NCI-H446 (cell line): Measurements from ENCODE around the gene FAM168B.
"Not testable (repeated sequence)": the region's sequence is repeated elsewhere in the genome, so short reads cannot be mapped to it uniquely, and the experiment has no call there.

Experiments used
- DNase-seq, 2 experiments: peaks; one replicate each; lab custom pipeline; 2025; lab: John Stamatoyannopoulos, UW

FAM168B gene

GRCh38 chr2:131094463-131095281 lies 1.4 kb upstream of the FAM168B start:
- peak in 1 of 2 experiments; percentile 53 for DNase-seq

GRCh38 chr2:131093696-131094462 lies 619 bp upstream of the FAM168B start:
- DNase-seq = peak; percentile 57 to 80

- no peak for DNase-seq
Observed at GRCh38 chr2:131092458-131093005, 728 bp downstream of the FAM168B start.

DNA sequence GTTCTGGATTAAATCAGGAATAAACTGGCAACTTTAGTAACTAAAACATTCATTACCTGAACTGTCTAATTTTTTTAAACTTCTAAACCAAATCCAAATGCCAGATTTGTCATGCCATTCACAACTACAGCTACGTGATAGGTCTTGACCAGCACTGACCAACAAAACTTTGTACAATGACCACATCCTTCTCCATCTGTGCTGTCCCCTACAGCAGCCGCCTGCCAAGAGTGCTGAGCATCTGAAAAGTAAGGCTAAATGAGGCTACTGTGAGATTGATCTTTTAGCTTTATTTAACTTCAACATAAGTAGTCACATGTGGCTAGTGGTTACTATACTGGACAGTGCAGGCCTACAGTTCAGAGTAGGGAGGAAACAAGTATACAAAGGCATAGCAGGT lies 7.6 kb downstream of the FAM168B start:
- DNase-seq = no peak

- no peak for DNase-seq
Observed at GRCh38 chr2:131081190-131081589, 12.1 kb downstream of the FAM168B start.

GRCh38 chr2:131079931-131080330 lies 13.3 kb downstream of the FAM168B start:
- DNase-seq = not testable (repeated sequence)

DNA sequence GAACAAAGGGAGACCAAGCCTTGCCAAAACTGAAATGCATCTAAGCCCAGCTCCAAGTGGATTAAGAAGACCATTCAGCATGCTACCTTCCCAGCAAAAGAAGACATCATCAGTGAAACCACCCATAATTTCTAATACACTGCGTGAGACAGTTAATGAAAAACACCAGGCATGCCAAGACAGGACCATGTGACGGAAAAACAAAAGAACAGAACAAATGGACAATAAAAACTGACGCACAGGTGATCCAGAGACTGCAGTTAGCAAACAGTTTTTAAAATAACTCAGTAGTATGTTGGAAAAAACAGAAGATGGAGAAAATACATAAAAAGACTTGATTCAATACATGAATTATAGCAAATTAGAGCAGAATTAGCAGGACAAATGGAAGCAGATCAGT lies 15.3 kb downstream of the FAM168B start:
- DNase-seq = no peak

DNA sequence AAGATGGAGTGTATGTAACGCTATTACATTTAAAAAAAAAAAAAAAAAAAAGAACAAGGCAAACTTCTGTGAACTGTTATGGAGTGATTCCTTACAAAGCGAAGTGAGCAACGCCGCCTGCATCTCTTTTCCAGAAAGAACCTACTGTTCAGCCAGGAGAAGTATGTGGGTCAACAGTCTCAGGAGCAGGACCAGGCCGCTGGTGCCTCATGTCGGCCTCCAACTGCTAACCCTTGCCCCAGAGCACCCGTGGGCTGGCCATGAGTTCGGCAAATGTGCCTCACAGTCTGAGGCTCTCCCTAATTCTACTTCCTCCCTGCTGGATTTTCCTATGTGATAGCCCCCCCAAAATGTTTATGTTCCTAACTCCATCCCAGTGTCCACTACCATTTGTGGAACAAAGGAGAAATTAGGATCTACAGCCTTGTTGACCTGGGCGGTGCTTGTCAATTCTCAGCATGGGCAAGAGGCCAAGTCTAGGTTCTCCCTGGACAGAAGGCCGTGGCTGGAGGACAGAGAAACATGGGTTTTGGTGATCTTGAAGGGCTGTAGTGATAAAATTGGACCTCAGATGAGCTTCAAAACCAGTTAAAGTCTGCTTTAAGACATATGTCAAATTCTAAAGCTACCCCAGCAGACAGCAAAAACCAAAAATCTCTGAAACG lies 15.9 kb downstream of the FAM168B start:
- no peak for DNase-seq

GRCh38 chr2:131076707-131077106 lies 16.6 kb downstream of the FAM168B start:
- DNase-seq = no peak

- DNase-seq = not testable (repeated sequence)
Observed at GRCh38 chr2:131075578-131075977, 17.7 kb downstream of the FAM168B start.

DNA sequence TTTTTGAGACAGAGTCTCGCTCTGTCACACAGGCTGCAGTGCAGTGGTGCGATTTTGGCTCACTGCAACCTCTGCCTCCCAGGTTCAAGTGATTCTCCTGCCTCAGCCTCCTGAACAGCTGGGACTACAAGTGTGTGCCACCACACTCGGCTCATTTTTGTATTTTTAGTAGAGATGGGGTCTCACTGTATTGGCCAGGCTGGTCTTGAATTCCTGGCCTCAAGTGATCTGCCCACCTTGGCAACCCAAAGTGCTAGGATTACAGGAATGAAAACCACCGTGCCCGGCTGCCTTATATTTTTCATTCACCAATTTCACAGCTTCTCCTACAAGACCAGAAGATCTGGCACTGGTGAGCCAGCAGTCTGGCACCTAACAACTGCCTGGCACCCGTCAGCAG lies 25.1 kb downstream of the FAM168B start:
- not testable (repeated sequence) for DNase-seq

GRCh38 chr2:131067465-131068125 lies 25.7 kb downstream of the FAM168B start:
- no peak for DNase-seq

GRCh38 chr2:131064589-131065512 lies 28.4 kb downstream of the FAM168B start:
- DNase-seq = no peak

- DNase-seq = no peak
Observed at GRCh38 chr2:131063501-131064283, 29.6 kb downstream of the FAM168B start.

- no peak for DNase-seq
Observed at GRCh38 chr2:131058920-131059319, 34.3 kb downstream of the FAM168B start.

- DNase-seq = no peak
Observed at GRCh38 chr2:131058214-131058843, 34.9 kb downstream of the FAM168B start.

DNA sequence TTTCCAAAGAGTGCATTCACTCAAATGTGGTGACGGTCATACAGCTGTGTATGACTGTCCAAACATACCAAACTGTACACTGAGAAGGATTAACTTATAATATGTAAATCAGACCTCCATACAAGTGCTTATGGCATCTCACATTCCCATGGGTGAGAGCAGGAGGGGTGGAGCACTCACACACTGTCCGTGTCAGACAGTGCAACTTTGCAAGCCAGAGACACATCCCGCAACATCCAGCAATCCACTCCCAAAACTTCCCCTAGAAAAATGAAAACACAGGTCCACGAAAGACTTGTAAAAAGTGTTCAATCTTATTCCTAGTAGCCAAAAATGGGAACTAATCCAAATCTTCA lies 36.4 kb downstream of the FAM168B start:
- no peak for DNase-seq

DNA sequence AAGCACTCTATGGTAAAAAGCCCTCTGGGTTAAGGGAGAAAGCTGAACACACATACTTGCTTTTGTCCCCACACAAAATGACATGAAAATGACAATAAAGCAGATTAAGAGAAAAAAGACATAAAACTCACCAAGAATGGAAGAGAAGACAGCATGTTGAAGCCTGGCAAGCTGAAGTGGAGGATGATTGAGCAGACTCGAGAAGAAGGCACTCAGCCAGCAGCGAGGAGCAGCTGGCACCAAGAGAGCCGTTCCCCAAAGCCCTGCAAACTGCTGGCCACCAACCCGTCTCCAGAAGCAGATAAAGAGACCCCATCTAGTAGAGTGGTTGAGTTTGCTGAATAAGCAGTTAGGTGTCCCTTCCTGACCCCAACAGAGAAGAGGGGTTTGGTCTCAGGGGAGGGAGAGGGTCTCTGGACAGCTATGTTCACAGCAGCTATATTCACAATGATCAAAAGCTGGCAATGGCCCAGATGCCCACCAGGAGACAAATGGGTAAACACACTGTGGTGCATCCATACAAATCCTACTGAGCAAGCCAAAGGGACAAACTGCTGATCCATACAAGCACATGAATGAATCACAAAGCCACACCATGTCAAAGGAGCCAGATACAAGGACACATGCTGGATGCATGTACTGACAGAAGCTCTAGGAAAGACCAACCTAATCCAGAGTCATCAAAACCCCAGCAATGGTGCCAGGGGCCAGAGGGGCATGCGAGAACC lies 36.9 kb downstream of the FAM168B start:
- peak; percentile 47 to 70 for DNase-seq
